ENCODE data around the gene ACBD6.
A peak's percentile ranks its signal among the peaks of the same experiment; 100 is the strongest.

The ACBD6 gene

DNA sequence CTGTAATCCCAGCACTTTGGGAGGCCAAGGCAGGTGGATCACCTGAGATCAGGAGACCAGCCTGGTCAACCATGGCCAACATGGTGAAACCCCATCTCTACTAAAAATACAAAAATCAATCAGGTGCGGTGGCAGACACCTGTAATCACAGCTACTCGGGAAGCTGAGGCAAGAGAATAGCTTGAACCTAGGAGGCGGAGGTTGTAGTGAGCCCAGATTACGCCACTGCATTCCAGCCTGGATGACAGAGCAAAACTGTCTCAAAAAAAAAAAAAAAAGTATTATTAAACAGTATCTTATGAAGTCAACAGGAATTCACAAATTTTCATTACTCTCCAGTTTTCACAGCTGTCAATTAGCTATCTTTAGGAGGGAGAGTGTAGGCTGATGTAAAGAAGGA lies 3.8 kb downstream of the ACBD6 start:
- peaks cover 35% of the 10 kb centered on the region for H3K36me3 ChIP-seq
- peaks cover 34% of the 10 kb centered on the region for H3K4me1 ChIP-seq
- no peak overlapping the region for H3K4me3 ChIP-seq
- H3K9me3 ChIP-seq, result no peaks in the 10 kb centered on the region
- no peak for TF ChIP-seq Cebpa-rat (IDR thresholded peaks at IDR 0.05)
- H3K4me2 ChIP-seq, result no peak overlapping the region
- no peak overlapping the region for H3K9ac ChIP-seq
- H3K27me3 ChIP-seq, result no peaks in the 10 kb centered on the region
- H3K27ac ChIP-seq, result no peak overlapping the region
- H4K20me1 ChIP-seq, result peaks cover 67% of the 10 kb centered on the region

DNA sequence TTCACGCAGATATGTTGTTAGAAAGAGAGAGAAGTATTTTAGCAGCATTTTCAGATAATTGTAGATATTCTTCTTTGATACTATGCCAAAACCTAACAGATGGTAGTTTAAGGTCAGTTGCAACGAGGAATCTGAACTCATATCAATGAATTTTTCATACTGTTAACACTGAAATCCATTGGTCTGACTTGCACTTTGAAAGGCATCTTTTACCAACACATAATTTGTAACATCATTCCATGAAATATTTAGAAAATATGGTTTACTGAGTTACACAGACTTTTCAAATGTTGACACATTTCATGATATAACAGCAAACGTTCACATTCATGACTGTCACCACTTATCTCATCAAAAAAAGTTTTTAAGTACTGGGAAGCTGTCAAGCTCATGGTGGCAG lies 4.6 kb downstream of the ACBD6 start:
- peaks cover 27% of the 10 kb centered on the region for H3K4me1 ChIP-seq
- H3K9me3 ChIP-seq, result no peaks in the 10 kb centered on the region
- no peak overlapping the region for H3K27ac ChIP-seq
- TF ChIP-seq Cebpa-rat (IDR thresholded peaks at IDR 0.05), result no peak
- H3K36me3 ChIP-seq, result peaks cover 42% of the 10 kb centered on the region
- H3K9ac ChIP-seq, result no peak overlapping the region
- H3K4me2 ChIP-seq, result no peak overlapping the region
- H3K27me3 ChIP-seq, result no peaks in the 10 kb centered on the region
- H3K4me3 ChIP-seq, result no peak overlapping the region
- peaks cover 67% of the 10 kb centered on the region for H4K20me1 ChIP-seq

DNA sequence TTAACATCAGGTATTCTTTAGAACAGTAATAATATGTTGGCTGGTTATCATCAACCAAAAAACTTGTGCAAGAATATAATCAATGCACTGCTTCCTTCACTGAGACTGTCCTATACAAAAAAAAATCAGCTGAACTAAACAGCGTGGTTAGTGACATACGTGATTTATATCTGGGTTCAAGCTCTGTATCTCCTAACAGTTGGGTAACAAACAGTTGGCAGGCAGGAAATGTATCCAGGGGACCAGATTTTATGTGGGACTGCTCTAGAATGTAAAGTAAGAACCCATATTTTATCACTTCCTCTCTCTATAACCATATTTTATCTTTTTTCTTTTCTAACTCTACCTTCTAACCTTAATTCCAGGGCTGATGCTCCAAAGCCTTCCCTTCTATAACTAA lies 8.0 kb downstream of the ACBD6 start:
- H3K4me1 ChIP-seq, result peaks cover 5% of the 10 kb centered on the region
- peaks cover 42% of the 10 kb centered on the region for H4K20me1 ChIP-seq
- no peaks in the 10 kb centered on the region for H3K27me3 ChIP-seq
- no peak overlapping the region for H3K4me3 ChIP-seq
- H3K36me3 ChIP-seq, result peaks cover 68% of the 10 kb centered on the region
- no peak overlapping the region for H3K9ac ChIP-seq
- no peaks in the 10 kb centered on the region for H3K9me3 ChIP-seq
- TF ChIP-seq Cebpa-rat (IDR thresholded peaks at IDR 0.05), result no peak
- no peak overlapping the region for H3K4me2 ChIP-seq
- no peak overlapping the region for H3K27ac ChIP-seq

DNA sequence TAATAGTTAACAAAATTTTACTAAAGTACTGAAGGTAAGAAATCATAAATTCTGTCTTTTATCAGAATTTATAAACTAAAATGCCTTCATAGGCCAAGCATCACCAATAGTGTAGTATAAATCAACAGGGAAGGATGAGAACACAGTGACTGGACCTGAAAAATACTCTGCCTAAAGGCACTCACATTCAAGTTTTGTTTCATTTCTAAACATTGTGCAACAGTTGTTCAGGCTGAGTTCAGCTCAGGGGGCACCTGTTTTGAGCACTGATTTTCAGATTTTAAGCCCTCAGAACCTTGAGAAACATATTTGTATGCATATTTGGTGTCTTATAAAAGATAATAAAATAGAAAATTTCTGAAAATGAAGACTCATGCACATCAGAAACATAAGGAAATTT lies 12.4 kb downstream of the ACBD6 start:
- Histone ChIP-seq H4K20me1 (peaks cover 16% of the 10 kb centered on the region), H3K27me3 (no peaks in the 10 kb centered on the region), H3K9ac (no peak overlapping the region), H3K36me3 (peaks cover 89% of the 10 kb centered on the region), H3K4me1 (no peaks in the 10 kb centered on the region), H3K27ac (no peak overlapping the region), H3K4me2 (no peak overlapping the region), H3K9me3 (no peaks in the 10 kb centered on the region), H3K4me3 (no peak overlapping the region)
- TF ChIP-seq Cebpa-rat (IDR thresholded peaks at IDR 0.05), result no peak

DNA sequence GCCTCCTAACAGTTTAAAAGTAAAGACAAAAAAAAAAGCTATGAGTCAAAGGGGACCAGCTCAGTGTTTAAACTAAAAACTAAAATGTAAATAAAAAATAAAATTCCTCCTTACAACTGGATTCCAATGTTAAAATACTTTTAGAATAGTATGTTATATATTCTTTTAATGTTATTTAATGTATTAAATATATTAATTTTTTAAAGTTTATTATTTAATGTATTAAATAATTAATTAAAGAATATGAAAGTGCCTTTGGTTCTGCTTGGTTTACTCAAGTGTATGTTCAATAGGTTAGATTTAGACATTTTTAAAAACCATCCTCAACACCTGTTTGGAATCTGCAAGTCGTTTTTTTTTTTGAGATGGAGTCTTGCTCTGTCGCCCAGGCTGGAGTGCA lies 13.1 kb downstream of the ACBD6 start:
- H4K20me1 ChIP-seq, result peaks cover 9% of the 10 kb centered on the region; the same call in 1 of the 2 replicates
- no peak overlapping the region for H3K9ac ChIP-seq
- H3K27me3 ChIP-seq, result no peaks in the 10 kb centered on the region
- H3K36me3 ChIP-seq, result peaks cover 88% of the 10 kb centered on the region
- H3K9me3 ChIP-seq, result no peaks in the 10 kb centered on the region
- no peaks in the 10 kb centered on the region for H3K4me1 ChIP-seq
- H3K4me3 ChIP-seq, result no peak overlapping the region
- no peak overlapping the region for H3K27ac ChIP-seq
- TF ChIP-seq Cebpa-rat (IDR thresholded peaks at IDR 0.05), result no peak
- H3K4me2 ChIP-seq, result no peak overlapping the region

DNA sequence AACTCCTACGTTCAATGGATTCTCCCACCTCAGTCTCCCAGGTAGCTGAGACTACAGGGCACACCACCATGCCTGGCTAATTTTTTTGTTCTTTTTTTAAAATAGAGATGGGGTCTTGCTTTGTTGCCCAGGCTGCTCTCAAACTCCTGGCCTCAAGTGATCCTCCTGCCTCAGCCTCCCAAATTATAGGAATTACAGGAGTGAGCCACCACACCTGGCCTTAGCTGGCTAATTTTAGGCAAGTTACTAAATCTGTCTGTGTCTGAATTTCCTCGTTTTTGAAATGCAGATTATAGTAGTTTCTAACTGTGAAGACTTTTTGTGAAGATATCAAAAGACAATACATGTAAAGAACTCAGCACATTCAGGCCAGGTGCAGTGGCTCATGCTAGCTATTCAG lies 13.7 kb downstream of the ACBD6 start:
- TF ChIP-seq Cebpa-rat (IDR thresholded peaks at IDR 0.05), result no peak
- no peak overlapping the region for H3K27ac ChIP-seq
- H3K9ac ChIP-seq, result no peak overlapping the region
- H3K36me3 ChIP-seq, result peaks cover 82% of the 10 kb centered on the region
- no peaks in the 10 kb centered on the region for H3K27me3 ChIP-seq
- no peak overlapping the region for H3K4me2 ChIP-seq
- H3K4me3 ChIP-seq, result no peak overlapping the region
- no peaks in the 10 kb centered on the region for H3K9me3 ChIP-seq
- H3K4me1 ChIP-seq, result no peaks in the 10 kb centered on the region
- H4K20me1 ChIP-seq, result peaks cover 14% of the 10 kb centered on the region; the same call in 1 of the 2 replicates

DNA sequence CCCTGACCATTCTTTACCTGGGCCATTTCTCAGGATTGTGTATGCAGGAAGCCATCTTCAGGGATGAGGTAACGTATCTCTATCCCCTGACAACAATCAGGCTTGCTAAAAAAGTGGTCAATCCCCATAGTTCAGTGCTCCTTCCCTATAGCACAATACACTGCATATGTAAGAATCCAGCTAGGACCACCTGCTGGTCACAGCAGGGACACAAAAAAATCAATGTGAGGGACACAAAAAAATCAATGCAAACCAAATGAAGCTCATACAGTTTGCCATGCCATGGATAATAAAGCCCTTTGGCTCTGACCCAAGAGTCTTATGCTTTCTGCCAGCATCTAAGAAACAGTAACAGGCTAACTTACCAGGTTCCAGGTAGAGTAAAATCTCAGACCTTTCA lies 16.3 kb downstream of the ACBD6 start:
- H3K27ac ChIP-seq, result no peak overlapping the region
- H3K4me1 ChIP-seq, result peaks cover 7% of the 10 kb centered on the region; the same call in 1 of the 2 replicates
- H3K4me2 ChIP-seq, result no peak overlapping the region

DNA sequence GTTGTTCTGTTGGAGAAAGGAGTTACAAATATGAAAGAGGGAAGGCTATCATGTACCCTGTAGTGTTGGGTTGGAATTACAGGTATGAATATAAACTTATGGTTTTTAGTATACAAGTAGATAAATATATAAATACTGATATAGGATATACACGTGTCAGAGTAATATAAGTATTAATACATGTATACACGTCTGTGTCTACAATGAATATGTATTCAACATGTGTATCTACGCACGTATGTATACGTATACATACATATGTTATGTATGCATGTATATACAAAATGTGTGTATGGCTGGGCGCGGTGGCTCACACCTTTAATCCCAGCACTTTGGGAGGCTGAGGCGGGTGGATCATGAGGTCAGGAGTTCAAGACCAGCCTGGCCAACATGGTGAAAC lies 17.9 kb downstream of the ACBD6 start:
- H3K36me3 ChIP-seq, result peaks cover 59% of the 10 kb centered on the region

More for the DNA sequence above, 16.3 kb downstream of the ACBD6 start:
- TF ChIP-seq Cebpa-rat (IDR thresholded peaks at IDR 0.05), result no peak
- Histone ChIP-seq H4K20me1 (peaks cover 31% of the 10 kb centered on the region; the same call in 1 of the 2 replicates), H3K36me3 (peaks cover 57% of the 10 kb centered on the region), H3K4me3 (no peak overlapping the region), H3K9ac (no peak overlapping the region), H3K9me3 (no peaks in the 10 kb centered on the region), H3K27me3 (no peaks in the 10 kb centered on the region)

DNA sequence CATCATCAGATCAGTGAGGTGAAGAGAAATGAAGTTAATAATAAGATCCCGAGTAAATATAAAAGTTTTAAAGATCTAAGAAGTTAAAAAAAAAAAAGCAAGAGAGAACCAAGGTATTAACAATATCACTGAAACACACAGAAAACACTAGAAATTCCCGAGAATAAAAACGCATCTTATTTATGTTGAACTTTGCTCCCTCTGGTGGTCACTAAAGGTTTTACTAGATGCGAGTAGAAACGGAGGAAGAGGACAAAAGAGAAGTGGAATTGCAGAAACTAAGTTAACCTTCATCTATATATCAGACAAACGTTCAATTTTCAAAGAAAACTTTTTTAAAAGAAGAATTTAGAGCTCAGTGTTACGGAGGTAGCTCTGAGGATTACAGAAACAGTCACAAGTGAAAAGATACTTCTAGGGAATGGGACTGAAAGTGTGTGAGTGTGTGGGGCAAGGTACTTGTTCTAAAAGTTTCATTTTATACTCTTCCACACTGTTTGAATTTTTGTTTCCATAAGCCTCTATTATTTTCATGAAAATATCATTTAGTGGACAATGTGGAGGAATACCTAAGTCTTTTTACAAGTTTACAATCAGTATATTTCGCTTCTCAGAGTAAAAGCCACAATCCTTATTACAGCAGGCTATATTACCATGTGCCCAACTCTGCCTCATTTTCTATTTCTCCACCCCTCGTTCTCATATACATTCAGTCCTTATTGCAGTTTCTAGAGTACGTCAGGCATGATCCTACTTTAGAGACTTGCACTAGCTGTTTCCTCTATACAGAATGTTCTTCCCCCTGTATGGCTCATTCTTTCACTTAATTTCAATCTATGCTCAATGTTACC lies 19.7 kb downstream of the ACBD6 start:
- Histone ChIP-seq H3K36me3 (peaks cover 58% of the 10 kb centered on the region), H3K9me3 (no peaks in the 10 kb centered on the region), H3K4me3 (no peak overlapping the region), H4K20me1 (peaks cover 53% of the 10 kb centered on the region), H3K27ac (no peak overlapping the region), H3K4me2 (peak overlapping the region; percentile 18; the same call in 1 of the 2 replicates), H3K4me1 (peaks cover 7% of the 10 kb centered on the region; the same call in 1 of the 2 replicates), H3K27me3 (no peaks in the 10 kb centered on the region), H3K9ac (no peak overlapping the region)
- no peak for TF ChIP-seq Cebpa-rat (IDR thresholded peaks at IDR 0.05)

More for the DNA sequence above, 17.9 kb downstream of the ACBD6 start:
- no peak overlapping the region for H3K4me2 ChIP-seq
- no peak overlapping the region for H3K27ac ChIP-seq
- no peak overlapping the region for H3K4me3 ChIP-seq
- no peak for TF ChIP-seq Cebpa-rat (IDR thresholded peaks at IDR 0.05)
- H4K20me1 ChIP-seq, result peaks cover 45% of the 10 kb centered on the region; the same call in 1 of the 2 replicates
- no peaks in the 10 kb centered on the region for H3K27me3 ChIP-seq
- H3K9ac ChIP-seq, result no peak overlapping the region
- H3K9me3 ChIP-seq, result no peaks in the 10 kb centered on the region
- peaks cover 7% of the 10 kb centered on the region; the same call in 1 of the 2 replicates for H3K4me1 ChIP-seq

DNA sequence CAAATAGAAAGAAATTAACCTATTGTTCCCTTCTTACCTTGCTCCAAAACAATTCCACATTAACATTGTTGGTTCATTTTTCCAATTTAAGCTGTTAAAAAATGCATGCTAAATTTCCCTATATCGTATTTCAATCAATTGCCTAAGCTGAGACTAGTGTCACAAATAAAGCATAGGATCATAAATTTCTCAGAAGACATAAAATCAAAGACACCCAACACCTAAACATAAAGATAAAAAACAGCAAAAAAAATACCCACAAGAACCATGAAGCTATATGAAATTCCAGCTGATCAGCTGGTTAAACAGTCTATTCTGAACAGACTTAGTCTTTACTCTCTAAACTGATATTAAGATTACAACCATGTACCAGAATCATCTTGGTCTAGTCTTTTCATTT lies 32.3 kb downstream of the ACBD6 start:
- H3K27ac ChIP-seq, result no peak overlapping the region
- no peak overlapping the region for H3K4me3 ChIP-seq
- no peak for TF ChIP-seq Cebpa-rat (IDR thresholded peaks at IDR 0.05)
- peaks cover 9% of the 10 kb centered on the region for H3K9me3 ChIP-seq
- 0 out of 2 replicates have a peak, but pooled peaks cover 18% of the 10 kb centered on the region for H4K20me1 ChIP-seq
- H3K4me1 ChIP-seq, result no peaks in the 10 kb centered on the region
- no peak overlapping the region for H3K9ac ChIP-seq
- peaks cover 30% of the 10 kb centered on the region for H3K36me3 ChIP-seq
- H3K4me2 ChIP-seq, result no peak overlapping the region
- no peaks in the 10 kb centered on the region for H3K27me3 ChIP-seq
